Transverse colon (tissue), 4 donors: Measurements from ENCODE around the gene THOC7. TPM values are rescaled to one million over a fixed set of nuclear protein-coding genes. Genes with fewer than 3 reads are reported as not detected.

Experiments
- DNase-seq: peaks from one replicate; pipeline ENCODE4 v3.0.0-alpha.2; 2019
- H3K27ac ChIP-seq, 4 donors: fragments of 200-600 bp; sonication (generic); 2 replicates each; pipeline ENCODE4 v1.5.1; 2016 to 2018; ENCODE audit warnings: inconsistent platforms in 4 of 4
- H3K27me3 ChIP-seq: fragments of 200-600 bp; sonication (generic); 2 replicates; pipeline ENCODE4 v1.5.1; 2017; ENCODE audit warnings: inconsistent platforms
- H3K36me3 ChIP-seq, 4 donors: fragments of 200-600 bp; sonication (generic); 2 replicates each; pipeline ENCODE4 v1.5.1; 2017 to 2019; ENCODE audit warnings: inconsistent platforms in 4 of 4
- H3K4me1 ChIP-seq, 4 donors: fragments of 200-600 bp; sonication (generic); 2 replicates each; pipeline ENCODE4 v1.5.1; 2017 to 2020; ENCODE audit warnings: inconsistent platforms in 4 of 4
- H3K4me3 ChIP-seq, 4 donors: fragments of 200-600 bp; sonication (generic); 1 replicate in 1 of 4; 2 replicates in 3 of 4; pipeline versions ENCODE4 v1.5.1 to v1.6.1; 2017 to 2019; ENCODE audit warnings: inconsistent platforms in 4 of 4
- H3K9me3 ChIP-seq, 2 donors: fragments of 200-600 bp; sonication (generic); 2 replicates each; pipeline ENCODE4 v1.5.1; 2017 to 2019; ENCODE audit warnings: inconsistent platforms in 2 of 2
- CTCF ChIP-seq, 5 experiments: fragments of 200-600 bp in 3 of 5; fragments of 450-650 bp in 2 of 5; sonication (generic) in 3 of 5; IDR thresholded peaks; 1 replicate in 2 of 5; 2 replicates in 3 of 5; pipeline ENCODE4 v1.5.1; 2016 to 2017; ENCODE audit warnings: antibody characterized with exemption in 5 of 5, inconsistent platforms in 3 of 5, mild to moderate bottlenecking in 2 of 5, moderate library complexity in 1 of 5
- EP300 ChIP-seq: sonication (generic); formaldehyde crosslinking; IDR thresholded peaks from one replicate; pipeline ENCODE4 v1.6.1; 2017; ENCODE audit warnings: antibody characterized with exemption, low read depth
- POLR2A ChIP-seq: fragments of 450-650 bp; IDR thresholded peaks from one replicate; pipeline ENCODE4 v1.6.1; 2016; ENCODE audit warnings: antibody characterized with exemption, mild to moderate bottlenecking, moderate library complexity
- POLR2AphosphoS5 ChIP-seq, 3 donors: sonication (generic); formaldehyde crosslinking; IDR thresholded peaks; one replicate each; pipeline ENCODE4 v1.6.1; 2016; ENCODE audit warnings: antibody characterized with exemption in 3 of 3
- WGBS, 2 donors: methylation state at CpG; one replicate each; pipeline ENCODE4 v1.1.5; 2018; ENCODE audit warnings: low coverage in 1 of 2; 5-methylcytosine and 5-hydroxymethylcytosine counted together
- in situ Hi-C, 4 donors: fragments of 200-750 bp; cut with MboI; loops; one replicate each; pipeline versions ENCODE4 v1.15.0 to v1.15.1; 2017; ENCODE audit warnings: low sequenced_read_pairs in 3 of 4, low pct_ligation_motif_present in 1 of 4, low pct_unique_long_range_greater_than_20kb in 1 of 4
- intact Hi-C: fragments of 100-400 bp; cut with DNase I; formaldehyde crosslinking; loops from one replicate; pipeline ENCODE4 v1.15.1; 2023; ENCODE audit warnings: low total_unique reads
- total RNA-seq, 4 donors: library from RNA; depleted of rRNA; stranded (reverse); fragments of >200 nt; gene quantifications; one replicate each; pipeline ENCODE4 v1.1.0, GENCODE V29; 2016

The THOC7 gene
- total RNA-seq, 4 donors from 2014 or later, result 5.2 to 54.5 (median 40.8) TPM

- intact Hi-C loops, result no loop called here
- in situ Hi-C loops, result no loop called here
- H3K27ac ChIP-seq, result no peak overlapping the region
- H3K4me3 ChIP-seq, result no peak overlapping the region
- no peaks in the 10 kb centered on the region for H3K4me1 ChIP-seq
- H3K9me3 ChIP-seq, result no peaks in the 10 kb centered on the region
- no peaks in the 10 kb centered on the region for H3K36me3 ChIP-seq
- no peak for DNase-seq
- no peaks in the 10 kb centered on the region for H3K27me3 ChIP-seq
- 77 to 81% methylated on average over 5 of the region's 5 CpGs for WGBS, 2 donors
- TF ChIP-seq EP300, result no peak
- no peak for TF ChIP-seq CTCF (IDR thresholded peaks at IDR 0.05)
- TF ChIP-seq POLR2AphosphoS5 (IDR thresholded peaks at IDR 0.05), result no peak
- no peak for TF ChIP-seq POLR2A
These were observed 63.5 kb downstream of the THOC7 start for GRCh38 chr3:63800097-63800496.

DNA sequence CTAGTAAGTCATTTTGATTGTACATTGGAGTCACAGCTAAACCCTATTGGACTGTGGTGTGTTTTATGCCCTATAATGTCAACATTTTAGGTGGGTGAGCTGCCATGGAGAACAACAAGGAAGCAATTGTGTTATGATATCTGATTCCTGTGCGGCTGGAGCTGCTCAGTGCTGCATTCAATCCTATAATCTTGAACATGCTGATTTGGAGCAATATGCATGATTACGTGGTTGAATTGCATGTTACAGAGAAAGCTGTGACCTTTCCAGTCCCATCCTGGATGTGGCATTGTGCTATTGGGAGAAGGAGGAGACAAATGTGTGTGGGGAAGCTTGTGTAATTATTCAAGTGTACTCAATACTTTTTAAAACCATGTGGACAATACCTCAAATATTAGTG lies 64.7 kb downstream of the THOC7 start:
- intact Hi-C loops, result no loop called here
- DNase-seq, result no peak
- WGBS, 2 donors, result 33 to 54% methylated on average over 2 of the region's 2 CpGs

DNA sequence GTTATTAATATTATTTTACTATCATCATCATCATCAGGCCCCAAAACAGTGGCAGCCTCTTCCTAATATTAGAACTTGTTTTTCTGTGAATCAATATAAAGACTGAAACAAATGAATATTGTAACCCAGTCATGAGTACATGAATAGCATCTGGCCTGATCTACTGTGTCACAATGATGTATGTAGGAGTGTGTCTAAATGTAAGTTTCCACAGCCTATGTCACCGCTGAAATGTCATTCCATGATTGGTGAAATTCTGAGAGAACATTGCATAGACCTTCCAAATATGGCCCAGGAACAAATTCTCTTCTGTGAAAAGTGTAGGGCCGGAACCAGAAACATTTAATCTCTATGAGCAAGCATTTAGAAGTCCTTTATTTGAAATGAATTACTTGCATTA lies 65.1 kb downstream of the THOC7 start:
- Histone ChIP-seq H3K36me3 (no peaks in the 10 kb centered on the region), H3K27me3 (no peaks in the 10 kb centered on the region), H3K4me3 (no peak overlapping the region), H3K27ac (no peak overlapping the region), H3K4me1 (no peaks in the 10 kb centered on the region), H3K9me3 (no peaks in the 10 kb centered on the region)
- intact Hi-C loops (no loop called here), in situ Hi-C loops (no loop called here)
- 86 to 87% methylated on average over 2 of the region's 2 CpGs for WGBS, 2 donors
- no peak for TF ChIP-seq CTCF (IDR thresholded peaks at IDR 0.05)
- no peak for TF ChIP-seq EP300
- TF ChIP-seq POLR2A, result no peak
- TF ChIP-seq POLR2AphosphoS5 (IDR thresholded peaks at IDR 0.05), result no peak
- no peak for DNase-seq

More for the DNA sequence above, 64.7 kb downstream of the THOC7 start:
- no peak overlapping the region for H3K27ac ChIP-seq
- no peaks in the 10 kb centered on the region for H3K4me1 ChIP-seq
- H3K27me3 ChIP-seq, result no peaks in the 10 kb centered on the region
- no peaks in the 10 kb centered on the region for H3K9me3 ChIP-seq
- in situ Hi-C loops, result no loop called here
- H3K4me3 ChIP-seq, result no peak overlapping the region
- no peaks in the 10 kb centered on the region for H3K36me3 ChIP-seq
- TF ChIP-seq CTCF (IDR thresholded peaks at IDR 0.05) (no peak), POLR2A (no peak), POLR2AphosphoS5 (IDR thresholded peaks at IDR 0.05) (no peak), EP300 (no peak)

GRCh38 chr3:63795438-63795837 lies 68.2 kb downstream of the THOC7 start:
- in situ Hi-C loops (no loop called here), intact Hi-C loops (no loop called here)
- TF ChIP-seq POLR2A, result no peak
- no peak for TF ChIP-seq CTCF (IDR thresholded peaks at IDR 0.05)
- TF ChIP-seq POLR2AphosphoS5 (IDR thresholded peaks at IDR 0.05), result no peak
- no peak for TF ChIP-seq EP300
- H3K9me3 ChIP-seq, result no peaks in the 10 kb centered on the region
- H3K4me1 ChIP-seq, result no peaks in the 10 kb centered on the region
- H3K4me3 ChIP-seq, result no peak overlapping the region
- no peaks in the 10 kb centered on the region for H3K27me3 ChIP-seq
- 42 to 51% methylated on average over 5 to 6 of the region's 6 CpGs for WGBS, 2 donors
- DNase-seq, result no peak
- no peaks in the 10 kb centered on the region for H3K36me3 ChIP-seq
- H3K27ac ChIP-seq, result no peak overlapping the region
